ENCODE results near the gene MED23.

DNA sequence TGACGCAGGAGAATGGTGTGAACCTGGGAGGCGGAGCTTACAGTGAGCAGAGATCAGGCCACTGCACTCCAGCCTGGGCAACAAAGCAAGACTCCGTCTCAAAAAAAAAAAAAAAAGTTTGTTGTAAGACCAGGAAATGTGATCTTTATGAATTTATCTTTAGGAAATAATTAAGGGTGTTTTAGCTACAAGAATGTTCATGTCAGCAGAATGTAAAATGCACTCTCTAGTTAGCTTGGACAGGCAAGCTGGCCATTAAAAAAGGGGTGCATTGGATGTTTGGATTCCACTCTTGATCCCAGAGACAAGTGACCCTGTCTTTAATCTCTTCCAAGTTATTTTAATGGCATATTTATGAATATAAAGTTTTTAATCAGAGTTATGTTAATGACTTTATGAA is 28.6 kb upstream of the MED23 start:
- no peak for TF ChIP-seq POLR2A (IDR thresholded peaks at IDR 0.05)
- no peak for TF ChIP-seq CTCF (IDR thresholded peaks at IDR 0.05)
